ENCODE results near the gene SOS1.
A peak's percentile ranks its signal among the peaks of the same experiment; 100 is the strongest.

Gene SOS1

DNA sequence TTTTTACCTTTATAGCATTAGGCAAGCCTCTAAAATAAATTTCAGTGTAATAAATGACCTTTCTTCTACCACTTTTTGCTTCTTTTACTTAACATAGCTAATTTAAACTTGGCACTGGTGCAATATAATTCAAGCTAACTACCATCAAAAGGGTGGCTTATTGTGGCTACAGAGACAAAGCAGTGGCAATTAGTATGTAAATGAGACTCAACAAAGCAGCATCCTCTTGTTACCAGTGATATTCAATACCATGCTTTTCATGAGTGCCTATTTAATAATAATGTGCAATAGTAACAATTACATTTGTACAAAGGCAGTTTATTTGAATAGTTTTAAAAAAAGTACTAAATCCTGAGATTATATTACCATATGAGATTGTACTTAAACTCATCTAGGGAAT, 93.4 kb downstream of the SOS1 start:
- no peak overlapping the region for H3K27ac ChIP-seq (replicated peaks)
- no peaks in the 10 kb centered on the region for H3K27me3 ChIP-seq (ENCODE audit: insufficient read depth, poor library complexity, severe bottlenecking)
- no peak for DNase-seq (ENCODE audit: low read depth in 1 of 2, low spot score in 1 of 2)
- TF ChIP-seq POLR2AphosphoS5 (IDR thresholded peaks at IDR 0.05; ENCODE audit: low read depth) = no peak
- no peak for TF ChIP-seq SPI1 (IDR thresholded peaks at IDR 0.05; ENCODE audit: borderline replicate concordance, low read depth)
- TF ChIP-seq, protein P1, sequence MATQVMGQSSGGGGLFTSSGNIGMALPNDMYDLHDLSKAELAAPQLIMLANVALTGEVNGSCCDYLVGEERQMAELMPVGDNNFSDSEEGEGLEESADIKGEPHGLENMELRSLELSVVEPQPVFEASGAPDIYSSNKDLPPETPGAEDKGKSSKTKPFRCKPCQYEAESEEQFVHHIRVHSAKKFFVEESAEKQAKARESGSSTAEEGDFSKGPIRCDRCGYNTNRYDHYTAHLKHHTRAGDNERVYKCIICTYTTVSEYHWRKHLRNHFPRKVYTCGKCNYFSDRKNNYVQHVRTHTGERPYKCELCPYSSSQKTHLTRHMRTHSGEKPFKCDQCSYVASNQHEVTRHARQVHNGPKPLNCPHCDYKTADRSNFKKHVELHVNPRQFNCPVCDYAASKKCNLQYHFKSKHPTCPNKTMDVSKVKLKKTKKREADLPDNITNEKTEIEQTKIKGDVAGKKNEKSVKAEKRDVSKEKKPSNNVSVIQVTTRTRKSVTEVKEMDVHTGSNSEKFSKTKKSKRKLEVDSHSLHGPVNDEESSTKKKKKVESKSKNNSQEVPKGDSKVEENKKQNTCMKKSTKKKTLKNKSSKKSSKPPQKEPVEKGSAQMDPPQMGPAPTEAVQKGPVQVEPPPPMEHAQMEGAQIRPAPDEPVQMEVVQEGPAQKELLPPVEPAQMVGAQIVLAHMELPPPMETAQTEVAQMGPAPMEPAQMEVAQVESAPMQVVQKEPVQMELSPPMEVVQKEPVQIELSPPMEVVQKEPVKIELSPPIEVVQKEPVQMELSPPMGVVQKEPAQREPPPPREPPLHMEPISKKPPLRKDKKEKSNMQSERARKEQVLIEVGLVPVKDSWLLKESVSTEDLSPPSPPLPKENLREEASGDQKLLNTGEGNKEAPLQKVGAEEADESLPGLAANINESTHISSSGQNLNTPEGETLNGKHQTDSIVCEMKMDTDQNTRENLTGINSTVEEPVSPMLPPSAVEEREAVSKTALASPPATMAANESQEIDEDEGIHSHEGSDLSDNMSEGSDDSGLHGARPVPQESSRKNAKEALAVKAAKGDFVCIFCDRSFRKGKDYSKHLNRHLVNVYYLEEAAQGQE (IDR thresholded peaks at IDR 0.05; ENCODE audit: insufficient replicate concordance, low read depth) = no peak
- TF ChIP-seq, protein P2, sequence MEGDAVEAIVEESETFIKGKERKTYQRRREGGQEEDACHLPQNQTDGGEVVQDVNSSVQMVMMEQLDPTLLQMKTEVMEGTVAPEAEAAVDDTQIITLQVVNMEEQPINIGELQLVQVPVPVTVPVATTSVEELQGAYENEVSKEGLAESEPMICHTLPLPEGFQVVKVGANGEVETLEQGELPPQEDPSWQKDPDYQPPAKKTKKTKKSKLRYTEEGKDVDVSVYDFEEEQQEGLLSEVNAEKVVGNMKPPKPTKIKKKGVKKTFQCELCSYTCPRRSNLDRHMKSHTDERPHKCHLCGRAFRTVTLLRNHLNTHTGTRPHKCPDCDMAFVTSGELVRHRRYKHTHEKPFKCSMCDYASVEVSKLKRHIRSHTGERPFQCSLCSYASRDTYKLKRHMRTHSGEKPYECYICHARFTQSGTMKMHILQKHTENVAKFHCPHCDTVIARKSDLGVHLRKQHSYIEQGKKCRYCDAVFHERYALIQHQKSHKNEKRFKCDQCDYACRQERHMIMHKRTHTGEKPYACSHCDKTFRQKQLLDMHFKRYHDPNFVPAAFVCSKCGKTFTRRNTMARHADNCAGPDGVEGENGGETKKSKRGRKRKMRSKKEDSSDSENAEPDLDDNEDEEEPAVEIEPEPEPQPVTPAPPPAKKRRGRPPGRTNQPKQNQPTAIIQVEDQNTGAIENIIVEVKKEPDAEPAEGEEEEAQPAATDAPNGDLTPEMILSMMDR (IDR thresholded peaks at IDR 0.05; ENCODE audit: insufficient read depth, low read length) = no peak
- TF ChIP-seq GABPA (IDR thresholded peaks at IDR 0.05; ENCODE audit: low read depth) = no peak
- H3K4me3 ChIP-seq (replicated peaks; ENCODE audit: insufficient read depth, low read length) = no peak overlapping the region

DNA sequence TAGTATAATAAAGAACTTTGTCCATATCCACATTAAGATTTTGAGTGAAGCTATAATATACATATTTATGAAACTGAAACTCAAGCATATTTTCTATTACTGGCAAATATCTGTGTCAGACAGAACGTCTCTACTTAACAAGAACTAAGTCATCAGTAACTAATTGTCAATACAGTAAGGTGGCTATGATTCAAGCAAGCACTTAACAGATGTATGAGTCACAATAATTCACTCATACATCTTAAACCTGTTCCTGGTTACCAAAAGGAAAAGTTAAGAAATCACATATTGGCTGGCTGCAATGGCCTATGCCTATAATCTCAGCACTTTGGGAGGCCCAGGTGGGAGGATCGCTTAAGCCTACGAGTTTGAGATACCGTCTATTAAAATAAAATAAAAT, 96.0 kb downstream of the SOS1 start:
- TF ChIP-seq GABPA (IDR thresholded peaks at IDR 0.05; ENCODE audit: low read depth) = no peak
- TF ChIP-seq, protein P1 (IDR thresholded peaks at IDR 0.05; ENCODE audit: insufficient replicate concordance, low read depth) = no peak
- no peak for TF ChIP-seq POLR2AphosphoS5 (IDR thresholded peaks at IDR 0.05; ENCODE audit: low read depth)
- no peak for TF ChIP-seq SPI1 (IDR thresholded peaks at IDR 0.05; ENCODE audit: borderline replicate concordance, low read depth)
- TF ChIP-seq, protein P2 (IDR thresholded peaks at IDR 0.05; ENCODE audit: insufficient read depth, low read length) = no peak
- no peak overlapping the region for H3K27ac ChIP-seq (replicated peaks)
- H3K4me3 ChIP-seq (replicated peaks; ENCODE audit: insufficient read depth, low read length) = no peak overlapping the region
- no peaks in the 10 kb centered on the region for H3K27me3 ChIP-seq (ENCODE audit: insufficient read depth, poor library complexity, severe bottlenecking)
- DNase-seq (ENCODE audit: low read depth in 1 of 2, low spot score in 1 of 2) = no peak

DNA sequence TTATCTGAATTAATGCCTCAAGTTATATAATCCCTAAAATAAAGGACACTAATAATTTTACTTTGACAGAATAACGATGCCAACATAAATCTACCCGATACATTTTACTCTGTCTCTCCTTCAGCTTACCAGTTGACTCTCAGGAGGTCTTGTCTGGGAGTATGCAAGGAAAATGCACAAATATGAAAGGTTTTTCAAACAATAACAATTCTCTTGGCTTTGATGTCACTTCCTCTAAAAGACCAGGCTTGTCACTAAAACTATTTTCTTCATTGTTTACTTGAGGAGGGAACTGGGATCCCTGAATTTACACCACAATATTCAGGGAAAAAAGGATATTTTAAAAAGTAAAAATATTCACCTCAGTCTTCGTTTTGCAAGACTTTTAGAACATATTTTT, 97.2 kb downstream of the SOS1 start:
- no peak overlapping the region for H3K27ac ChIP-seq (replicated peaks)
- DNase-seq (ENCODE audit: low read depth in 1 of 2, low spot score in 1 of 2) = no peak
- no peak overlapping the region for H3K4me3 ChIP-seq (replicated peaks; ENCODE audit: insufficient read depth, low read length)
- no peaks in the 10 kb centered on the region for H3K27me3 ChIP-seq (ENCODE audit: insufficient read depth, poor library complexity, severe bottlenecking)
- TF ChIP-seq SPI1 (IDR thresholded peaks at IDR 0.05; ENCODE audit: borderline replicate concordance, low read depth) = 0 out of 2 replicates have a peak, but pooled peaks have one; percentile 3
- TF ChIP-seq, protein P1 (IDR thresholded peaks at IDR 0.05; ENCODE audit: insufficient replicate concordance, low read depth) = no peak
